Activated CD8-positive, alpha-beta memory T cell treated with anti-CD3 and anti-CD28 coated beads for 1 hour (primary cell): ENCODE measurements around the gene ZNF608.

Experiments used
- DNase-seq, 2 donors: peaks; one replicate each; pipeline ENCODE4 v3.0.0-alpha.2; 2020; ENCODE audit warnings: low read depth in 1 of 2; ENCODE audit errors: extremely low read depth in 1 of 2

The ZNF608 gene

GRCh38 chr5:124754206-124754927 lies 7.9 kb upstream of the ZNF608 start:
- DNase-seq: no peak

GRCh38 chr5:124752854-124753720 lies 6.6 kb upstream of the ZNF608 start:
- DNase-seq: no peak

DNA sequence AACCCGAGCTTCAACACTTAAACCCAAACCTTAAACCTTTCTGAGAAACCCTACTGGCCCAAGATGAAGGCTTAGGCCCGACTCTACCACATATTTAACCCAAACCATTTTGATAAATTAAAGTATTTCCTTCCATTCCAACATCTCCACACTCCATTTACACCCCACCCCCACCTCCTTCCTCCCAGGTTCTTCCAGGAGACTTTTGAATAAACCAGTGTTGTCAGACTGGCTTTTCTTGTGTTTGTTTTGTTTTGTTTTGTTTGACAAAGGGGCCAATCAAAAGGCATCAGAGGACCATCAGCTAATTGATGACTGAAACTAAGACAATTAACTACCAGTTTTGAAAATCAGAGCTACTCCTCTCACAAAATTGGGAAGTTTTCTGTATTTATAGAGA lies 4.6 kb upstream of the ZNF608 start:
- DNase-seq: no peak

DNA sequence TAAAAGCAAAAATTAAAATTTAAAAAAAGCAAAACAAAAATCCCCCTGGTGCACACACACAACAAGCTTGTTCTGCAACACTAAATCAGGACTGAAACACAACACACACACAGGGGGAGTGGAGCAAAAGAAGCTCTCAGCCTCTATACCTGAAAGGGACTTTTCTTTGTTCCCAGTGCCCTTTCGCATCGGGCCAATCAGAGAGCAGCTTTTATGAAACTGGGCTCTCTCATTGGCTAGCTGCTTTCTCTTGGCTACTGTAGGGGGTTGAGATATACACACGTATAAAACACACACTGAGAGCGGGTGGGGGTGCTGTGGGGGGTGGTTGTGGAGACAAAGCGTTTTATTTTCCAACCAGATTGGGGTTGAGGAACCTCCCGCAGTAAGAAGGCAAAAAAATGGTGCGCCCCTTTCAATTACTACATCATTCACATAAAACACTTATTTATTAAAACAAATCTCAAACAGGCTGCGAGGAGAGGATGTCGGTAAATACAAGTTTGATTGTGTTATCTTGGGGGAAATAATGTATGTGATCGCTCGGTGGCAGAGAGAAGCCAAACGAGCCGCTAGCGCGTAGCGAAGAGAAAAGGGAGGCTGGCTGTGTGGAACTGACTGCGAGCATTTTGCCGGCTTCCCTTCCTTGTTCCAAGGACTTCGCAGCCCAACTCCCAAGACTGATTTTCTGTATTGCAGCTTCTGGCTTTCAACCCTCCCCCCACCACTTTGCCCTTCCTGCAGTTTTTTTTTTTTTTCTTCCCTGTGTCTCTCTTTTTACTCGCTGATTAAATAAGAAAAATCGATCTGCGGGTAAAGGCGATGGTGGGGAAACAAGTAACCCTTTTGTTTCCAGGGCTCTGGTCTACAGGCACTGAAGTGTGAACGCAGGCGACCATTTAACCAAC lies 2.5 kb upstream of the ZNF608 start:
- DNase-seq: no peak

GRCh38 chr5:124747791-124748686 lies 1.6 kb upstream of the ZNF608 start:
- DNase-seq: no peak

- DNase-seq: no peak
Measured at GRCh38 chr5:124746916-124747790, 714 bp upstream of the ZNF608 start.

DNA sequence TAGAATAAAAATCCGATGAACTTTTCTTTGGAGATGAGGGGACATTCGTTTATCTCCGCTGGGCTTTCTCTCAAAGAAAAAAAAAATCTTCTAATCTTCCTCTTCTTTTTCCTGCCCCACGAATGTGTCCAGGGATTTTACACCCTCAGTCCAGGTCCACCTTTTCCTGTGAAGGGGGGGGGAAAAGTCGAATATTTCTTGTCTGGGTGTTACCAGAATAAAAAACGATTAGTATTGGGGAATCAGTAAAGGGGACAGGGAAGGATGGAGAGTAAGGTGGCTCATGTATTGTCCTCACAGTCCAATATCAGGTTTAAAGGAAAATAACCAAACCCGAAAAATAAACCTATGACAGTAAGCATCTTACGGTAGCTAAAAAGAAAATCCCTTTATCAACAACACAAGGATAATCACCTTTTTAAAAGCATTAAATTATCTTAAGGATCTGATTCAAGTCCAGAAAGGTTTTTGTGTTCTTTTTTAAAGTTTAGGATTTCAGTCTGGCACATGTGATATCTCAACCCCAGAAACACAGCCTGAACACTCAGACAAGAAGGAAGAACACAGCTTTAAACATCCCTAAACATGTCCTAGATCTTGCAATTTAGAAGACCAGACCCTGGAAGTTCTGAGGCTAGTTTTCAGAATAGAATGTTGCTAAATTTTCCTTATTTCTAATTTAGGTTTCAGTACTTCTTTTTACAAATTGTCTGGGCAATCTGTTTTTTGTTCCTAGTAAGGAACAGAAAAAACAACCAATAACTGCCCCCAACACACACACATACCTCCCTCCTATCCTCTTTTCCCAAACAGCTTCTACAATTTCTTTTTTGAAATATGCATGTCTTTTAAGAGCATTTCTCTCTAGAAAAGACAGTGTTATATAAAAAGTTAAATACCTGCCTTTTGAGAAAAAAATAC lies 1.2 kb downstream of the ZNF608 start:
- no peak for DNase-seq

- DNase-seq: no peak
Measured at GRCh38 chr5:124744170-124744971, 2.1 kb downstream of the ZNF608 start.

GRCh38 chr5:124743602-124744169 lies 2.8 kb downstream of the ZNF608 start:
- DNase-seq: no peak

- no peak for DNase-seq
Measured at GRCh38 chr5:124742983-124743601, 3.3 kb downstream of the ZNF608 start.

DNA sequence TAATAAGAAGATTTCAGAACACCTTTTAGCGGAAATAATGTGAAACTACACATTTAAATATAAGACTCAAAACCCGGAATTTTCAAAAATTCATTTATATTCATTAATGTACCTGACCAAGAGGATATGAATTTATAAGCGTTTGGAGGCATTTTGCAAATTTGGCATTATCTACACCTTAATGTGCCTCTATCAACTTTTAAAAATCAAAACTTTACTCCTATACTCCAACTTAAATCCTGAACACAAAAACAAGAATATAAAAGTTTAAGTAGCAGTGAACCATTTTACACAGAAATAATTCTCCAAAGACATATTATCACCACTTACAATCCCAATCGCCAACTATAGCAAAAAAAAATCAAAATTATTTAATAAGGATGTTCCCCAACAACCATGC lies 3.9 kb downstream of the ZNF608 start:
- no peak for DNase-seq

DNA sequence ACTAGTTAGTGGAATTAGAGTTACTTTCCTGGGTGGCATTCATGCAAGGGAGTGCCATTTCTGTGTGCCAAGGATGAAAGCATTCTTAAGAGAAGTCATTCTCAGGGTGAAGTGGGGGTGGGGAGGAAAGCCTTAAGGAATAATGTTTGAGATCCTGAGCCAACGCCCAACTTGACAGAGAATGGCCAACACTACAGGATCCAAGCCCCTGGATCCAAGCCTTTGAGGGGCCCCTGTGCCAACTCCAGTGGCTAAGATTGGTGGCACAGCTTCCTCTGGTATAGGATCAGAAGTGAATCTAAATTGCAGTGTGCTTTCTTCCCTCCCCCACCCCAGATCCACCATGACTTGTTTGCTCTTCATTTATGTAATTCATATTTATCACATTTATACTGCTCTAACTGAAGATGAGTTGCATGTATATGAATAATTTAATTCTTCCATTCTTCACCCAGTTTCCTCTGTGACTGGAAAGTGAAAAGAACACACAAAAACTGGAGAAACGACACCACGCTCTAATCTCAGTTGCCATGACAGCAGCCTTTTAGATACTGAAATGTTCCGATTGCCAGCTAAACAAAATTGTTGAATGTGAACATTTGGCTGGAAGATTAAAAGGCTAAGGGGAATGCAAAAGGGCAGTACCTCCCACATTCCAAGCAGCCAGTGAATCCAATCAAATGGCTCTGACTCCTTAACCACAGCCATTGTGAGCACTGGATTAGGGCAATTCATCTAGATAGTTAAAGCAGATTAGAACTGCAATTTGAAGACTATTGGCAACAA lies 4.5 kb downstream of the ZNF608 start:
- no peak for DNase-seq

DNA sequence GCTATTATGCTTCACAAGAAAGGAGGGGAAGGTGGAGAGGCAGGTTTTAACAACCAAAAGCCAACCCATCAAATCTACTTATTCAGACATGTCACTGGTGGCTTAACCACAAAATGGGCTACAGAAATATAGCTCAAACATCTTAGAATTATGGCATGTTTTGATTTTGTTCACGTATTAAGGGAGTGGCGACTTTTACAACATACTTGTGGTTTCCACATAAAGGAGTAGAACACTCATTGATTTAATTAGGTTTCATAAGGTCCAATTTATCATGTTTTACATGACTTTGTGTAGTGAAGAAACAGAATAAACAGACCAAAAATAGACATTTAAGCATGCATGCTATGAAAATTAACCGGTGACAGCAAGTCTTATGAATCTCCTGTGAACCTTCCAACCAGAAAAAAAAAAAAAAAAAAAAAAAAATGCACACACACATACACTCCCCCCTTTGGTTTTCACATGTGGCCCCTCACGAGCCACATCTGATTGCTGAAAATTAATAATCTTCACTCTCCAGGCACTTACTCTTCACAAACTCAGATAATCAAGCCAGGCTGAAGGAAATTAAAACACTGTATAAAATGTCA lies 5.4 kb downstream of the ZNF608 start:
- DNase-seq: no peak

DNA sequence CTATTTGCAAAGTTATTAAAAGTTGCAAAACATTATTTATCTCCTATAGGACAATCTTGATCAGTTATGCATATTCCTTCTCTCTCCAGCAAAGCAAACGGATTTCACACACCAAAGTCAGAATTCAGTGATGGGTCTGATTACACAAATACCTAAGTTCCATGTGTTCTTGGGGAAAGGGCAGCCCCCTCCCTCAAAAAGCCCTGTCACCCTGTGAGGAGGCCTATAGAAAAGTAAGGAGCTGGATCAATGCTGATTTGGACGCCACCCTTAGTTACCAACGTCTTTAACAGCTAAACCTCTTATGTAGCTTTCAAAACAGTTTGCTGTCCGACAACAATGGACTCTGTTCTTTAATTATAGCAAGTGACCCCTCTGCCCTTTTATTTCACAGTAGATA lies 6.4 kb downstream of the ZNF608 start:
- DNase-seq: no peak

DNA sequence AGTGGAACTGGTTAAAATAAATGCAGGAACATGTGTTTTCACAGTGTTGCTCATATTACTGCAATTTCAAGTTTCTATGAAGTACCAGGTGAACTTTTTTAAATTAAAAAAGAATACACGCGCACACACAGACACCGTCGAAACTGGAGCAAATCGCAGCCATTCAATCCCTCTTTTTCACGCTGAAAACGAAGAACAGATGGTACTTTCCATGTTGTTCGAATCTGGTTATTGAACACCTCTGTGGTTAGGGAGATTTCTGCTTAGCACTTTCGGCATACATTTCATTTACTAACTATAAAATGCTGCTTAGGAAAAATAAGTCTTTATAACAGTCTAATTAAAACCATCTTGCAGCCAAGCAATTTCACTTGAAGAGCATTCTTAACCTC lies 6.8 kb downstream of the ZNF608 start:
- DNase-seq: no peak
